HT-29 (cell line): ENCODE data around the gene TGFBRAP1. TPM values are rescaled to one million over a fixed set of nuclear protein-coding genes. Genes with fewer than 3 reads are reported as not detected.
A peak's percentile ranks its signal among the peaks of the same experiment; 100 is the strongest.

ENCODE experiments used
- DNase-seq: peaks from one replicate; pipeline ENCODE4 v3.0.0-alpha.2; 2015; ENCODE audit warnings: low spot score
- total RNA-seq: library from RNA; depleted of rRNA; stranded (reverse); fragments of >200 nt; shearing (Covaris generic); gene quantifications from 2 replicates; pipeline ENCODE4 v1.2.3, GENCODE V29; 2014

TGFBRAP1 gene
- total RNA-seq, 1 experiment from 2014 or later: 35.8 TPM

DNA sequence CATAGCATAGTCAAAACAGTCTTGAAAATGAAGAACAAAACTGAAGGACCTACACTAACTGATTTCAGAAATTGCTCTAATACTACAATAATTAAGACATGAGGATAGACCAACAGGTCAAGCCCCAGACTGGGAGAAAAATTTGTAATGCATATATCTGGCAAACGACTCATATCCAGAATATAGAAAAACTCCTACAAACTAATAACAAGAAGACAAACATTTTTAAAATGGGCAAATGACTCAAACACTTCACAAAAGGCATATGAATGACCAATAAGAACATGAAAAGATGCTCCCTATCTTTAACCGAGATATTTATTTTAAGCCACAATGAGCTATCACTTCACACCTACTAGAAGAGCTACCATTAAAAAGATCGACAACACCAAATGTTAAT, 14.2 kb downstream of the TGFBRAP1 start:
- no peak for DNase-seq

DNA sequence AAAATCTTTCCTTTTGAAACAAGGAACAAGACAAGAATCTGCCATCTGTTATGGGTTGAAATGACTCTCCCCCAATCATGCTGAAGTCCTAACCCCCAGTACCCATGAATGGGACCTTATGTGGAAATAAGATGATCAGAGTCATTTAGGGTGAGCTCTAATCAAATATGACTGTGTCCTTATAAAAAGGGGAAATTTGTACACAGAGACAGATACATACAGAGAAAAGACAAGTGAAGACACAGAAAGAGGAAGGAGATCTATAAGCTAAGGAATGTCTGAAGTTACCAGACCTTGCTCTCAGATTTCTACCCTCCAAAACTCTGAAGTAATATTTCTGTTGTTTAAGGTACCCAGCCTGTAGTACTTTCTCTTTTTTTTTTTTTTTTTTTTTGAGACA, 15.7 kb downstream of the TGFBRAP1 start:
- no peak for DNase-seq

DNA sequence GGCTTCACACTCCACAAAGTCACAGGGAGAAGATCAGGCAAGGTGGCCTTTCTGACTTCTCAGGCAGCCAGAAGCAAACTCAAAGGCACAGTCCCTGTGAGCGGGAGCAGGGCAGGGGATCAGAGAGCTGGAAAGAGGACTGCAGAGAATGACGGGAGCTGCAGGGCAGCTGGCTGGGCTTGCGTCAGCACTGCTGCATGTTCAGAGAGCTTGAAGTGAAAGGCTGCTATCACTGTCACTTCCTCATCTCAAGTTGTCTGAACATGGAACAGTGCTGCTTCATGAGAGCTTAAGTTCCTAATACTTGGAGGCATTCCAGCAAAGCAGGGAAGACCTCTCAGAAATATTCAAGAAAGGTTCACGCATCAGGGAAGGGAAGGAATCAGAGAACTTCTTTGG, 20.4 kb downstream of the TGFBRAP1 start:
- no peak for DNase-seq

DNA sequence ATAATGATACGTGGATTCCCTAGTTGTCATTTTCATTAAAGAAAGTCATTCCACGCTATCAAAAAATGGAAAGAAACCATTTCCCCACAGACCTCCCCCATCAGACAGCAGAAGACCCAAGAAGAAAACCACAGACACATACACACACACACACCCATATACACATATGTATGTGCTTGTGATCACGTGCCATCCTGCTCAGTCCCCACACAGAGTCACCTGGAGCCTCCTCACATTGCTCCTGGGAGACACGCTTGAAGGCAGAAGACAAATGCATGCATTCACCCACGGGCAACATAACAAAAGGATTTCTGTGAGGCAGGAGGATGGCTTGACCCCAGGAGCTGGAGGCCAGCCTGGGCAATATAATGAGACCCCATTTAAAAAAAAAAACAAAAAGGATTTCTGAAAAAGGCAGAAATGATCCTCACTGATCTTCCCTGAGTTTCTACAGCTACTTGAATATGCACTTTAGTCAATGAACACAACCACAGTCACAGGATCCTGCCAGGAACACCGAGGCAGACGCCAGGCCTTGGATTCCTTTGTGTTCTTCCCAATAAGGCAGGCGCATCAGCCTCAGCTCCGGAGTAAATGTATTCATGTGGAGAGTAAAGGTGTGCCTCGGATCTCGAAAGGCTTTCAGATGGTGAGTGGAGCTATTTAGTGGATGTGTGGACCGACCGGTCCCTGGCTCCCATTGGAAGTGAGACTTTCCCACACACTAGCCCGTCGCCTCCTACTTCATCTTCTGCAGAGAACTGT, 21.0 kb downstream of the TGFBRAP1 start:
- DNase-seq: no peak

DNA sequence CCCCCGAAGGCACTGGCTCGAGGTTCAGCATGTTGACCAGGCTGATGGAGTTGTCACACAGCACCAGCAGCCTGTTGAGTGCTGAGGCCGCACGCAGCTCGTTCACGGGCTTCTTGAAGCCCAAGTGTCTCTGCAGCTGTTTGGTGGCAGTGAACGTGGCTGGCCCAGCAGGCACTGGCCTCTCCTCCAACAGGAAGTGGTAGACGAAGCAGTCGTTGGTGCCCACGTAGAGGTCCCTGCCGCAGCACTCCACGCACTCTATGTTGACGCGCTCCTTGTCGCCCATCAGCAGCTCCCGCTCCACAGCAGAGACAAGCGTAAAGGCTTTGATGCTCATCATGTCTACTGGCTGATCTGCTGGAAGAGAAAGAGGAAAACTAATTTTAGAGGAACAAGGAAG, 21.6 kb downstream of the TGFBRAP1 start:
- no peak for DNase-seq

DNA sequence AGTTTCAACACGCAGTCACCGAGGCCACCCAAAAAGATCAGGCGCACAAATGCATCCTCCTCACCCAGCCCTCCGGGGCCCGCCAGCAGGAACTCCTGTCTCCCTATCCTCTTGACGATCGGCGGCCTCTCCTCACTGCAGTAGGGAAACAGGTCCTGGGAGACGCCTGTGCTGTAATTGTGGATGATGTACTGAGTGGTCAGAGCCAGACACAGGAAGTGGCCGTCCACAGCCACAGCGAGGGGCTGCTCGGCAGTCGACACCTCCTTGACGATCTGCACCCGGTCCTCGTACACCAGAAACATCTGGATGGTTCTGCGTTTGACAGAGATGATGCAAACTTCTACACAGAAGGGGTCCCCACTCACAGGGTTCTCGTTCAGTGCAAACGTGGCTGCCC, 22.0 kb downstream of the TGFBRAP1 start:
- no peak for DNase-seq

DNA sequence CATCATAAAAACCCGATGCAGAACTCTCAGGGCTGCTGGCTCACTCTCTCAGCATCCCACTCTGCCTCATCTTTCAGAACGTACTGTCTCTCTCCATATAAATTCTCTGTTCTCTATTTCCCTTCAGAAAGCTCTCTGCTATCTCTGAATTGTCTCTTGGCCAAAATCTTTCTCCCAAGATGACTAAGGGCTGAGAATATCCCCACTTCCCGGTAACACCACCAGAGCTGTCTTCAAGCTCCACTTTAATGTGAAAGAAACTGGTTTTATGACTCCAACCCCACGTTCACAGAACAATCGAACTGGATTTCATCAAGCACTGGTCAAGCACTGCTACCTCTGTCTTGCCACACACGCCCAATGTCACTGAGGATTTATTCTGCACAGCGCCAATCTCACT, 22.4 kb downstream of the TGFBRAP1 start:
- no peak for DNase-seq

DNA sequence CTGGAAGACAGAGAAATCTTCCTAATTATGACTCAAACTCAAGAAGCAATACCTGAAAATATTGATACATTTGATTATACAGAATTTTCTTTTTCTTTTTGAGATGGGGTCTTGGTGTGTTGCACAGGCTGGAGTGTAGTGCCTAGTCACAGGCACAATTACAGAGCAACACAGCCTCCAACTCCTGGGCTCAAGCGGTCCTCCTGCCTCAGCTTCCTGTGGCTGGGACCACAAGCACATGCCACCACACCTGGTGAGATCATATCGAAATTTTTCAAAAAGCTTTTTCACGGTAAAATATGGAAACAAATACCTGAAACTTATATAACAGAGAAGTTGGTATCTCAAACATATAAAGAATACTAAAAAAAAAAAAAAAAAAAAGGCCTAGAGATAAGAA, 27.9 kb downstream of the TGFBRAP1 start:
- DNase-seq: no peak

DNA sequence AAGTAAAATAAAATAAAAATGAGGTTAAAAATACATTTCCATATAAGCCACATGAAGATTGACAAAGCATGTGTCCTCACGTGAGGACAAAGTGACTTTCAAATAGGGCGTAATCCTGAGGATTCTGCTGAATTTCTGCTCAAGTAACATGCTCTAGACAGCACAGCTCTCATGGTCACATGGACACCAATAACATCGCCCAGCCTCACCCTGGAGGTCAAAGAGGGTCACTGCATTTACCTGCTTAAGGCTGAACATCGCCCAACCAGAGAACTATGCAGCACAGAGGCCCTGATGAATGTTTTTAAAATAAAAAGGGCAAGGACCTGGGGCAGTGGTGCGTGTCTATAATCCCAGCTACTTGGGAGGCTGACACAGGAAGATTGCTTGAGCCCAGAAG, 30.2 kb downstream of the TGFBRAP1 start:
- no peak for DNase-seq

DNA sequence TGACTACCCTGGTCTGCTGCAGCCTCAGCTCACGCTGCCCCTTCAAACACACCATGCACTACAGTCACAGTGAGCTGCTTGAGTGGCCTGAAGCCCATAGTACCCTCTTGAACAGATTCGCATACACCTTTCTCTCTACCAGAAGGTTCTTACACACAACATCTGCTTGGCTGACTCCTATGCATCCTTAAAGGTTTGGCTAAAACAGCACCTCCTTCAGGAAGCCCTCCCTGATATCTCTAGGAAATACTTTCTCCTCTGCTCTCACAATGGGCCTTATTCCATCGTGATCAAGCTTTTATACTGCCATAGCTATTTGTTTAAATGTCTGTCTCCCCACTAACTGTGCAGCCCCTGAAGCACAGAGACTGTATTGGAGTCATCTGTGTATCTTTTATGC, 31.5 kb downstream of the TGFBRAP1 start:
- DNase-seq: no peak

DNA sequence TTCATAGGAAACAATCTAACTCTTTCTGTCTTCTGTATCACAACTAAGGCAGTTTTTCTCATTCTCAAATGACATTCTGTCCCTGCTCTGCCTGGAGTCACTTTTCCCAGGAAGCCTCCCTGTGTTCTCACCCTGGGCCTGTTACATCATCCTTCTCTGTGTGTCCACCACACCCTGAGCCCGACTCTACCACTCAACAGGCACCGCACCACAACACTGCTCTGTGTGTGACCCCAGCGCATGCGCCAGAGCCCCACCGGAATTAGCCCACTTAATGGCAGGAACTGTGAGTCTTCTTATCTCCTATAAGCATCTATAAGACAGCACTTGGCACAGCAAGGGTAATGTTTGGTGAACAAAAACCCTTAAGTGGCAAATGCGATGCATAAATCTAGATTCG, 32.3 kb downstream of the TGFBRAP1 start:
- no peak for DNase-seq

DNA sequence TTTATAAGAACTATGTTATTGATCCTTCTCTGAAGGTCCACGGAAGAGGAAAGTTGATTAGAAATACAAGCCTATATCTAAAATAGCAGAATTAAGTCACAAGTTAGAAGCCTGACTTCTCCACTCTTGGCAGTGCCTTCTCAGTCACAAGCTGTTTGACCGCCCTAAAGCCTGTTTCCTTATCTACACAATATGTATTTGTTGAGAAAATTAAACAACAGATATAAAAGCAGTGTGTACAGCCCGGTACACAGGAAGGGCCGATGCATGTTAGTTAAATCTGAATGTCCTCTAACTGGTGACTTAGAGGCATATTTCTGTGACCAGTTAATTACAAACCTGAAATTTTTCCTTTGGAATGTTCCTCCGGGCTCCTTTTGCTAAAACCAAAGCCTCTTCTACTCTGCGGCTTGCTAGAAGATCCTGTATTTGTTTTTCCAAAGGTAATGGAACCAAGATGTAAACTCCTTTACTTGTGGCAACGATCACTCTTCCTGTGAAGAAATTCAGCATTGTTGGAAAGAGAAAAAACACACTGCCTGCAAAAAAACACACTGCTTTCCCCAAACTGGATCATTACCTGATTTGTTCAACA, 33.4 kb downstream of the TGFBRAP1 start:
- no peak for DNase-seq

DNA sequence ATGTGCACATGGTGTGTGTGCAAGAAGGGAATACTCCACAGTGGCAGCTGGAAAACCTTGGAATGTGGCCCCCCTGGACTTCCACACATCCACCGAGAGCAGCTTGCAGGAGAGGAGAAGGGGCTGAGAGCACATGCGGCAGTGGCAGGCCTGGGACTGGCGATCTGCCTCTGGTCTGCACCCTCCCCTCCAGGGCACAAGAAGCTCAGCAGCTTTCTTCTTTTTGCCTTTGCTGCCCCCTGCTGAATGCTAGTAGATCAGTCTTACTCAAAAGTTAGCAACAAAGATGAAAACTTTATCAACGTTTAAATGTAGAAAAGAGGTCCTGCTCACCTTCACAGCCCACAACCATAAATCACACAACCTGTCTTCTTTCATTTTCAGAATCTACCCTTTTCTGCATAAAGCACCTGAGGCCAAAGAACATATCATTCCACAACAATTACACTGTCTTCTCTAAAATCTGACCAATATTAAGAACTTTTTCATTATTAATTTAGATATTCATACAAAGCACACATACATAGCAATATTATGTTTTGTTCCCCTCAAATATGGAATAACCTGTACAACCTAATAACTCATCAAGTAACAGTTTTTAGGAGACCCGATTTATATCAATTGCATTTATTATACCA, 34.6 kb downstream of the TGFBRAP1 start:
- DNase-seq: peak; percentile 60

DNA sequence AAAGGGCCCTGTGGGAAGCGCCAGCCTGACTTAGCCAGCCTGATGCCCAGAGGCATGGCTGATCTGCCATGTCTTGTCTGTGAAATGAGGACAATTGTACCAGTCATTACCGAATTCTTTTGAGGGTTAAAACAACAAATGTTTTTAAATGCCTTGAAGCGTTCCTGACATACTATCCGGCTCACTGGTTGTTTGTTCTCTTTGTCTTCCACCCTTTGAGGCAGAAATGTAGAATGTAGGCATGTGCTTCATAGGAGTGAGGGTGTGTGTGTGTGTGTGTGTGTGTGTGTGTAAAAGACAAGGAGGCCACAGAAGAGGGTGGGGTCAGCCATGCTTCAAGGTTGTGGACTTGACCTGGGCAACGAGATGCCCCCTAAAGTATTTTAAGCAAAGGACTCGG, 35.5 kb downstream of the TGFBRAP1 start:
- no peak for DNase-seq

DNA sequence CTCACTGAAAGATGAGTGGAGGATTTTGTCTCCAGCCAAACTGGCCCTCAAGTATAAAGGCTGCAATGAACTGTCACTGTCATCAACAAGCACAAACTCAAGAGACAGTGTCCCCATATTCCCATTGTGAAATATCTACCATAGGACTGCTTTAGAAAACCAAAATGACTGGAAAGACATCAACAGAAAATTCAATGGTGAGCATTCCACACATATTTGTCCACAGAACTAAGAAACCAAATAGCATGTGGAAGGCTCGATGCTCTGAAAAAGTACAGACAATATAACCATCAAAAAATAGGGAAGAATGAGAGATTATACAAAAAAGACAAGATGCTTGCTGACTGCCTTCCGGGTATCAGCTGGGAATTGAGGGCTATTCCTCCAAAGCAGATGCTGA, 37.6 kb downstream of the TGFBRAP1 start:
- no peak for DNase-seq

DNA sequence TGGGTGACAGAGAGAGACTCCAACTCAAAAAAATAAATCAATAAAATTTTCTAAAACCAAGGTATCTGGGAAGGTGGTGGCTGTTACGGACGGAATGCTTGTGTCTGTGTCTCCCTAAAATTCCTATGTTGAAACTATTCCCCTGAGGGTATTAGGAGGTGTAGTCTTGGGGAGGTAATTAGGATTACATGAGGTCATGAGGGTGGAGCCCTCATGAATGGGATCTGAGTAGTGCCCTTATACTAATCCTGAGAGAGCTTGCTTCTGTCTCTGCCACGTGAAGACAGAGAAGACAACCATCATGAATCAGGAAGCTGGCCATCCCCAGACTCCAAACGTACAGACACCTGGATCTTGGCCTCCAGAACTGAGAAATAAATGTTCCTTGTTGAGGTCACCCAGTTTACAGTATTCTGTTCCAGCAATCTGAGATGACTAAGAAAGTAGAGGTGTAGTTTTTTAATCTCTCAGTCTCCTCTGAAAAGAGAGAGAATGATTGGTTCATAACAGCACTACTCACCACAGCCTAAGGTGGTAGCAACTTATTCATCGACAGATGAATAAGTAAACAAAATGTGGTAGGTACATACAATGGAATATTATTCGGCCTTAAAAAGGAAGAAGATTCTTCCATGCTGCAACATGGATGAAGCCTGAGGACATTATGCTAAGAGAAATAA, 38.4 kb downstream of the TGFBRAP1 start:
- DNase-seq: no peak

DNA sequence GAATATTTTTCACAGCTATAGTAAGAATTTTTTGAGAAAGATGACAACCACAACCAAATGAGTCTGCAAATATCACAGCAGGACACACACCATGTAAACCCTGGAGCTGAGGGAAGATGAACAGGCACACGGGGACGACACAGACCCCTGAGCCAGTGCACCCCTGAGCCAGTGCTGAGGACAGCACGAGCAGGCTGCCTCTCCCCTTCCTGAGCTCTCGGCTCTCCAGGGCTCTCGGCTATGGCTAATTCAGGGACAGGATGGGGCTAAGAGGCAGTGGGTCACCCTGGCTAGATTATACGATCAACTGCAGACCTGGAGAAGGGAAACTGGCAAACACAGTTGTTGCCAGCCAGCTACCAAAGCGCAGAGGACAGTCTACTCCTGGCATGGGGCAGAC, 41.4 kb downstream of the TGFBRAP1 start:
- no peak for DNase-seq

DNA sequence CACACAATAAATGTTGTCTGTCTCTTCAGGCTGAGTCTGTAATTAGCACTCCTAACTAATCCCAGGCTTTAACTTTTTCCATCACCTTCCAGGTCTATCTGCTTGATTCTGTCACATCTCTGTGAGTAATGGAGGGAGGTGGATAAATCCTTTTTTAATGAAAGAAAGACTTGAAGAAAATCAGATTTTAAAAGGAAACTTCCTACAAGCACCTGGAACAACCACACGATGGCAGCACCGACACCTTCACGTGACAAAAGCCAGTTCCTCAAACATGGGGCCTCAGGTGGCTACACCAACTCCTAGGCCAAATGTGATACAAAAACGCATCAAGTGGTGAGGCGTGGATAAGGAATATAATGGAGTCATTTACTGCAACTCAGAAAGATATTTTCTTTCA, 41.8 kb downstream of the TGFBRAP1 start:
- peak; percentile 54 for DNase-seq

DNA sequence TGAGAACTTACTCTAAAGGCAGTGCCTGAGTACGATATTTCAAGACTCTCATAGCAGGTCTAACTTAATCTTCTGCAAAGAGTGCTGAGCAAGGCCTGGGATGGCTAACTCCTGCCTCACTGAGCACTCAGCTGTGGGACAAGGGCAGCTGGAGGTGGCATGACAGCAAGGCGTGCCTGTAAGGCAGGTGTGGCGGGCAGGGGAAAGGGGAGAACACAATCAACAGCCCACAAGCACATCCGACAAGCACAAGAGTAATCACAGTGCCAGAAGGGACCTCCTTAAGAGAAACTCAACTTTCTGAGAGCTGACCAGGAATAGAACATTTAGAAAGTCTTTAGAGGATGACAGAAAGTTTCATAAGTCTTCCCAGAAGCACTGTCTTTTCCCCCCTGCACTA, 46.0 kb downstream of the TGFBRAP1 start:
- no peak for DNase-seq

DNA sequence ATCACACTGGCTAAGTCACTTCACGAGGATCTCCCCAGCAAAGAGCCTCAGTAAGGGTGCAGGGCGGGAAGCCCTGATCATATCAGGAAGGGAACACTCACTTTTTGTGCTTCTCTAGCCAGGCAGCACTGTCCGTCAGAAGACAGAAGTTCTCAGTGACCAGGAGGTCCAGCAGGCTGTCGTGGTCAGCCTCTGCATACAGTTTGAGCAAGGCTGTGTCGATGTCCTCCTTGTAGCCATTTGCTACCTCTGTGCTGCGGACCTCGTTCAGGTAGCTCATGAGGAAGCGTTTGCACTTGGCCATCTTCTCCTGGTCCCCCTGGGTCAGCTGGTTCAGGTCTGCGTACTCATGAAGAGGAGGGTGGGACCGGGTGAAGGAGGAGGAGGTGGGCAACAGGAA, 49.3 kb downstream of the TGFBRAP1 start:
- no peak for DNase-seq

DNA sequence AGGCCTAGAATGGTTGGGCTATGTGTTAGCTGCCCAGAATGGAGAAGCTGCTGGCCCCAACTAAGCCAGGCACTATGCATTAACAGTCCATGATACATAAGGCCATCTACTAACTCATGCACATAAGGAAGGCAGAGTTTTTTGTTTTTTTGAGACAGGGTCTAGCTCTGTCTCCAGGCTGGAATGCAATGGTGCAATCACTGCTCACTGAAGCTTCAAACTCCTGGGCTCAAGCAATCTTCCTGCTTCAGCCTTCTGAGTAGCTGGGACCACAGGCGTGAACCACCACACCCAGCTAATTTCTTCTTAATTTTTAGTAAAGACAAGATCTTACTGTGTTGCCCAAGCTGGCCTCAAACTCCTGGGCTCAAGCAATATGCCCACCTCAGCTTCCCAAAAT, 50.4 kb downstream of the TGFBRAP1 start:
- no peak for DNase-seq

DNA sequence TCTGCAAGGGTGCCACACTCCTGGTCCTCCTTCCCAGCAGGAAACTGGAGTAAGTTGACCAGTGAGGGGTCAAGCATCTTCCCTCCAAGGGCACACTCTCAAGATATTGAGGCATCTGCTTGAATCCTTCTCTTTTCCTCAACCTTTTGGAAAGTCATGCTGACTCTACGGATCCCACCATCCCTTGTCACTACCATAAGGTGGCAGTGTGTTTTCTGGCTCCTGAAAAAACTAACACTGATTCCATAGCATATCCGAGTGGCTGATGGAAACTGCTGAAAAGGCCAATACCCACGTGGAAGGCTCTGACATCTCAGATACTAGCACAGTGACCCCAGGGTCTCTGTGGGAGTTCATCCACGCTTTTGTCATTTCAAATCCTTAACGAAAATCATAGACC, 50.9 kb downstream of the TGFBRAP1 start:
- peak; percentile 8 for DNase-seq

DNA sequence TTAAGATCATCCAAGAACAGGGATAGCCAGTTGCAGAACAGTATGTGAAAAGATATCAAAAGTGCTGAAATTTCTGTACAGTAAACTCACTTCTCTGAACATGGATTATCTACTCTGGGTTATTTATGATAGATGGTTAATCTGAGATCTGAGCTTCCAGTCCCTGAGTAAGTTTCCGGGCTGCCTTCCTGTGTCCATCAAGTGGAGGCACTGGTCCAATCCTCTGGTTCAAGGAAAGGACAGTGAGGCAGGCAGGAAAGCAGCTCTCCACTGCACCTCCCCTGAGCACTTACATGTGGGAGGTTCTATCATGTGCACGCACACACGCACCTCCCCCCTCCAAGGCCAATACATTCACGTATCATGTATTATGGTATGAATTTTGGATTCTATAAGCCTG, 55.5 kb downstream of the TGFBRAP1 start:
- DNase-seq: no peak
